ENCODE results near the gene CELF5. TPM values are rescaled to one million over a fixed set of nuclear protein-coding genes. Genes with fewer than 3 reads are reported as not detected.
"Not testable (repeated sequence)": the region's sequence is repeated elsewhere in the genome, so short reads cannot be mapped to it uniquely, and the experiment has no call there.

CELF5 gene
- total RNA-seq, 2 donors from 2014 or later, result 0.08 TPM; not detected in 1

DNA sequence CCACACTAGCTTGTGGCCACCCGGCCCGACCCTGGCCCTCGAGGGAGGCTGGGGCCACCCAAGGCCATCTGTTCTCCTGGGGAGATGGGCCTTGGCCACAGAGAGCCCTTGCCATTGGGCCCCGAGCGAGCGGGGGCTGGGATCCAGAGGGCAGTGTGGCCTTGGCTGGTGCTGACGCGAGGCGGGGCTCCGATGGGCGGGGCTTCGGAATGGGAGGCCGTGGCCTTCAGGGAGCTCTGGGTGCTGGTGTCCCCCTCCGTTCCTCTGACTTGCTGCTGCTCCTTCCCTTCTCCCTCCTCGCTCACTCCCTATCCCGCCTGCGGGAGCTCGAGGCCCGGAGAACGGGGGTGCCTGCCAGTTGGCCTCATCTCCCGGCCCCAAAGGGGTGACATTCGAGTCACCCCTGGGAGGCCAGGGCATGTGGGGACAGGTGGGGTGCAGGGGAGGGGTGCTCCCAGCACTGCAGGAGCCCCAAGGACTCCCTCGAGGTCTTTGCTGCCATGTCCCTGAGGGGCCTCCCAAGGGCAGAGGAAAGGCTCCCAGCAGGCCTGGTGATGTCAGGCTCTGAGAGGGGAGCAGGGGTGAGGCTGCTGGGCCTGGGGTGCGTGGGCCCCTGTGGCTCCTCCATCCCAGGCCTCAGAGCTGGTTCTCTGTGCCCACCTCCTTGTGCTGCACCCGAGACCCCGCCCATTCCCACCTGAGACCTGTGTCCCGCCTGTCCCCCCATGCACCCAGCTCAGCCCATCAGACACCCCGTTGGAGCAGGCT is 34.6 kb upstream of the CELF5 start:
- Histone ChIP-seq H3K27ac (no peak overlapping the region), H3K4me1 (peaks cover 0 to 28% of the 10 kb centered on the region in 2 donors), H3K36me3 (no peaks in the 10 kb centered on the region), H3K4me3 (no peak overlapping the region), H3K9me3 (no peaks in the 10 kb centered on the region), H3K27me3 (no peaks in the 10 kb centered on the region)
- TF ChIP-seq, protein P1, sequence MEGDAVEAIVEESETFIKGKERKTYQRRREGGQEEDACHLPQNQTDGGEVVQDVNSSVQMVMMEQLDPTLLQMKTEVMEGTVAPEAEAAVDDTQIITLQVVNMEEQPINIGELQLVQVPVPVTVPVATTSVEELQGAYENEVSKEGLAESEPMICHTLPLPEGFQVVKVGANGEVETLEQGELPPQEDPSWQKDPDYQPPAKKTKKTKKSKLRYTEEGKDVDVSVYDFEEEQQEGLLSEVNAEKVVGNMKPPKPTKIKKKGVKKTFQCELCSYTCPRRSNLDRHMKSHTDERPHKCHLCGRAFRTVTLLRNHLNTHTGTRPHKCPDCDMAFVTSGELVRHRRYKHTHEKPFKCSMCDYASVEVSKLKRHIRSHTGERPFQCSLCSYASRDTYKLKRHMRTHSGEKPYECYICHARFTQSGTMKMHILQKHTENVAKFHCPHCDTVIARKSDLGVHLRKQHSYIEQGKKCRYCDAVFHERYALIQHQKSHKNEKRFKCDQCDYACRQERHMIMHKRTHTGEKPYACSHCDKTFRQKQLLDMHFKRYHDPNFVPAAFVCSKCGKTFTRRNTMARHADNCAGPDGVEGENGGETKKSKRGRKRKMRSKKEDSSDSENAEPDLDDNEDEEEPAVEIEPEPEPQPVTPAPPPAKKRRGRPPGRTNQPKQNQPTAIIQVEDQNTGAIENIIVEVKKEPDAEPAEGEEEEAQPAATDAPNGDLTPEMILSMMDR (IDR thresholded peaks at IDR 0.05), result no peak
- no peak for DNase-seq (ENCODE audit: low spot score)

DNA sequence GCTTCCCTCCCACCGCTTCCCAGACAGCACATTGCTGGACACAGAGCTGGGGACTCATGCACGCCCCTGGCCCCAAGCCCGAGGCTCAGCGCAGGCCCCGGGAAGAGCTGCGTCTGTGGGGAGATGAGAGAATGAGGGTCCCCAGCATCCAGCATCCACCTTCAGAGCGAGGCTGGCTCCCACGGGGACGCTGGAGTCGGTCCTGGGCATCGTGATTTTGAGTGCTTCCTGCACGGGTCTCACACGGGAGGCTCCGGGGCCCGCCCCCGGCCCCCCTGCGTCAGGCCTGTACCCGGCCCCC is 34.0 kb upstream of the CELF5 start:
- Histone ChIP-seq H3K27ac (no peak overlapping the region), H3K4me1 (peaks cover 0 to 25% of the 10 kb centered on the region in 2 donors), H3K9me3 (no peaks in the 10 kb centered on the region), H3K27me3 (no peaks in the 10 kb centered on the region), H3K4me3 (no peak overlapping the region), H3K36me3 (no peaks in the 10 kb centered on the region)
- DNase-seq (ENCODE audit: low spot score), result no peak
- TF ChIP-seq, protein P1 (IDR thresholded peaks at IDR 0.05), result no peak

DNA sequence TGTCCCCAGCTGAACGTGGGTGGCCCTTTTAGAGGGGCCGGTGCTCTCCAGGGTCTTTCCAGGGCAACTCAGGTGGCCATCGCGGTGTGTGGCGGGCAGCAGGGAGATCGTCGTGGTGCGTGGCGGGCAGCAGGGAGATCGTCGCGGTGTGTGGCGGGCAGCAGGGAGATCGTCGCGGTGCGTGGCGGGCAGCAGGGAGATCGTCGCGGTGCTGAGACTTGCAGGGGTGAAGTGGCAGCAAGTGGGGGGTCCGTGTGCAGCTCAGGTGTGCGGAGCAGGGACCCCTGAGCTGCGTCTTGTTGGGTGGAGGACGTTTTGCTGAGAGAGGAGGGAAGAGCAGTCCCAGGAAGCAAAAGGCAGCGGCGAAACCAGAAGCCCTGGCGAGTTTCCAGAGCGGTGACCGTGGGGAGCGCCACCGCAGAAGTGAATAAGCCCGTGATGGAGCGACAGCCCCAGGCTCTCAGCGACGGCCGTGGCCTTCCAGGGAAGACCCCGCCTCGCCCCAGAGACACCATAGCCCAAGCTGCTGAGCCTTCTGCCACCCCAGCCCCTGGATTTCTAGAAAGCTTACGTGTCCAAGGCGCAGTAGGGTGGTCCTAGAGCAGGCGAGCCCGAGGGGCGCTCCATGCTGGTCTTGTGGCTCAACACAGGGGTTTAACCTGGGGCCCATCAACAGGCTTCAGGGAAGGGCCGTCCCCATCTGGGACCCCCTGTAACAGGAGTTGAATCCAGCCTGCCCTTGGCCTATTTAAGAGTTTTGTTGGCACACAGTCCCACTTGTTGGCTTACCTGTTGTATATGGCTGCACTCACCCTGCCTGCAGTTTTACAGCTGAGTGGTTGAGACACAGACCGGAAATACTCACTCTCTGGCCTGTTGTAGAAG is 33.3 kb upstream of the CELF5 start:
- TF ChIP-seq, protein P1 (IDR thresholded peaks at IDR 0.05), result no peak
- DNase-seq (ENCODE audit: low spot score), result no peak
- H3K9me3 ChIP-seq, result no peaks in the 10 kb centered on the region

DNA sequence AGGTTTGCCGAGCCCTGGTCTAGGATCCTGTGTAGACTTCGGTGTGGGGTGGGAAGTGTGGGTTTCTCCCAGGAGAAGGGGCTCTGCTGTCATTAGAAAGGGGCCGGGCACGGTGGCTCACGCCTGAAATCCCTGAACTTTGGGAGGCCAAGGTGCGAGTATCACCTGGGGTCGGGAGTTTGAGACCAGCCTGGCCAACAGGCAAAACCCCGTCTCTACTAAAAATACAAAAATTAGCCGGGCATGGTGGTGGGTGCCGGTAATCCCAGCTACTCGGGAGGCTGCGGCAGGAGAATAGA is 32.7 kb upstream of the CELF5 start:
- H3K27me3 ChIP-seq; H3K4me3 ChIP-seq; H3K9me3 ChIP-seq; H3K36me3 ChIP-seq; H3K27ac ChIP-seq; DNase-seq (ENCODE audit: low spot score): not testable (repeated sequence)
- peaks cover 0 to 19% of the 10 kb centered on the region in 2 donors for H3K4me1 ChIP-seq

More for the DNA sequence above, 33.3 kb upstream of the CELF5 start:
- Histone ChIP-seq H3K27me3 (no peaks in the 10 kb centered on the region), H3K4me1 (peaks cover 0 to 25% of the 10 kb centered on the region in 2 donors), H3K36me3 (no peaks in the 10 kb centered on the region), H3K27ac (no peak overlapping the region), H3K4me3 (no peak overlapping the region)

DNA sequence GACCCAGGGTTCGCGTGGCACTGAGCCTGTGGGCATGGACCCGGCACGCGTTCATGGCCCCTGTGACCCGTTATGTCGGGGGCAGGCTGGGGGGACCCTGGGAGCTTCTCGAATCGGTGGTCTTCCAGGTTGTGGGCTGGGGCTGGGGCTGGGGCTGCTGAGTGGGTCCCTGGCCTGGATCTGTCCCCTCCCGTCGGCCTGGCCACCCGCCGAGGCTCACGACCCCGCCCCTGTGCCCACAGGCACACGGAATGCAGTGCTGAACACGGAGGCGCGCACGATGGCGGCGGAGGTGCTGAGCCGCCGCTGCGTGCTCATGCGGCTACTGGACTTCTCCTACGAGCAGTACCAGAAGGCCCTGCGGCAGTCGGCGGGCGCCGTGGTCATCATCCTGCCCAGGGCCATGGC is 32.2 kb upstream of the CELF5 start:
- H3K27me3 ChIP-seq, result no peaks in the 10 kb centered on the region

DNA sequence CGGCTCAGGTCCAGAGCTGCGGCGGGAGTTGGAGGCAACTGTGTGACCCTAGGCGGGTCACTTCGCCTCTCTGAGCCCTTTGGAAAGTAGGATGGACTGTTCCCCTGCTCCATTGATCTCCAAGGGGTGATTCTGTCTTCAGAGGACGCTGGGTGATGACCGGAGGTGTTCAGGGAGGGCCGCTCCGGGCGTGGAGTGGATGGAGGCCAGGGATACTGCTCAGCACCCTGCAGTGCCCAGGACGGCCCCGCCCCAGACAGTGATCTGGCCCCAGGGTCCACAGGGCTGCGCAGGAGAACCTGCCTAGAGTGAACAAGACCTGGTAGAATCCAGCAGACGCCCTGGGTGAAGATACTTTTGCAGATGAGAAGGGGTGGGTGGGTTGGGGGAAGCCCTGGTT is 31.8 kb upstream of the CELF5 start:
- TF ChIP-seq, protein P1 (IDR thresholded peaks at IDR 0.05), result no peak
- Histone ChIP-seq H3K4me1 (peaks cover 0 to 10% of the 10 kb centered on the region in 2 donors), H3K4me3 (no peak overlapping the region), H3K36me3 (no peaks in the 10 kb centered on the region), H3K27ac (no peak overlapping the region), H3K27me3 (no peaks in the 10 kb centered on the region), H3K9me3 (no peaks in the 10 kb centered on the region)
- DNase-seq (ENCODE audit: low spot score), result no peak

More for the DNA sequence above, 32.2 kb upstream of the CELF5 start:
- no peak overlapping the region for H3K4me3 ChIP-seq
- no peak for DNase-seq (ENCODE audit: low spot score)
- H3K27ac ChIP-seq, result no peak overlapping the region
- no peaks in the 10 kb centered on the region for H3K36me3 ChIP-seq
- TF ChIP-seq, protein P1 (IDR thresholded peaks at IDR 0.05), result no peak
- peaks cover 0 to 14% of the 10 kb centered on the region in 2 donors for H3K4me1 ChIP-seq
- H3K9me3 ChIP-seq, result no peaks in the 10 kb centered on the region

All from right atrium auricular region (tissue), 2 donors.